NCI-H1417 (cell line): Measurements from ENCODE around the gene TRRAP.
"Not testable (repeated sequence)": the region's sequence is repeated elsewhere in the genome, so short reads cannot be mapped to it uniquely, and the experiment has no call there.

Source experiments
- DNase-seq, 3 experiments: peaks; one replicate each; lab custom pipeline; 2025; lab: John Stamatoyannopoulos, UW

Gene TRRAP

DNA sequence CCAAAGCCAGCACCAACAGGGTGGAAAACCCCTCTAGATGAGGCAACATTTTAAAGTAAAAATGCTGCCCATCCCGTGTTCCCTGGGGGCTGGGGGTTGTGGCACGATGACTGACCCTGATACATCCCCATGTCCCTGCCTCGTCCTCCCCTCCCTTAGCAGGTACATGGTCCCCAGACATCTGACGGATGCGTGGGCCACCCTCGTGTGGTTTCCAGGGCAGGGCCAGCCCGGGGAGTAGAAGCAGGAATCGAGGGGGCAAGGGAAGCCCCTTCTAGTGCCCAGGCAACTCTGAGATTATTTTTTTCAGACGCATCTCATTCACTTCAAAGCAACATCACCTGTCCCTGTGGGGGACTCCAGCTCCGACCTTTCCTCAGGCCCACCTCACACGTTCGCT lies 12.0 kb upstream of the TRRAP start:
- no peak for DNase-seq

DNA sequence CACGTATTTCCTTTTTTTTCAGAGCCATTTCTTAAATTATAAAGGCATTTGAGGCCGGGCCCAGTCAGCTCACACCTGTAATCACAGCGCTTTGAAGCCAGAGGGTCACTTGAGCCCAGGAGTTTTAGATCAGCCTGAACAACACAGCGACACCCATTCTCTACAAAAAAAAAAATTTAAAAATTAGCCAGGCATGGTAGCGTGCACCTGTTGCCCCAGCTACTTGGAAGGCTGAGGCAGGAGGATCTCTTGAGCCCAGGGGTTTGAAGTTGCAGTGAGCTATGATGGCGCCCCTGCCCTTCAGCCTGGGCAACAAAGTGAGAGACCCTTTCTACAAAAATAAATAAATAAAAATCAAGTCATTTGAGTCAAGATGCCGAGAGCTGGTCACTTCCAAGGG lies 11.6 kb upstream of the TRRAP start:
- DNase-seq = no peak

DNA sequence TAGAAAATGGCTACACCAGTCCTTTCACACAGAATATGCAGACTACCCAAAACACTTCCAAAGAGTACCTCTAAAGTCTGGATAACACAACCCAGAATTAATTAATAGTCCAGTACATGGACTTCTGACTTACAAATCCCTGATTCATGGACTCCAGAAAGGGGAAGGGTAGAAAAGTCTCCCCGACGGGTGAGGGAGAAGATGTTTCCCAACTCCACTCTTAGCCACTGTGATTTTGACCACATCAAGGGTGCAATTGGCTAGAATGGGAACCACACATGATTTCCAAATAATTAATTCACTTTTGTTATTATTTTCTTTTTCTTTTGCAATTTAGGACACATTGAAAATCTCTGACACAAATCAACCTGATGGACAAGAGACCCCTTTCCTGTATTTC lies 9.9 kb upstream of the TRRAP start:
- no peak for DNase-seq

DNA sequence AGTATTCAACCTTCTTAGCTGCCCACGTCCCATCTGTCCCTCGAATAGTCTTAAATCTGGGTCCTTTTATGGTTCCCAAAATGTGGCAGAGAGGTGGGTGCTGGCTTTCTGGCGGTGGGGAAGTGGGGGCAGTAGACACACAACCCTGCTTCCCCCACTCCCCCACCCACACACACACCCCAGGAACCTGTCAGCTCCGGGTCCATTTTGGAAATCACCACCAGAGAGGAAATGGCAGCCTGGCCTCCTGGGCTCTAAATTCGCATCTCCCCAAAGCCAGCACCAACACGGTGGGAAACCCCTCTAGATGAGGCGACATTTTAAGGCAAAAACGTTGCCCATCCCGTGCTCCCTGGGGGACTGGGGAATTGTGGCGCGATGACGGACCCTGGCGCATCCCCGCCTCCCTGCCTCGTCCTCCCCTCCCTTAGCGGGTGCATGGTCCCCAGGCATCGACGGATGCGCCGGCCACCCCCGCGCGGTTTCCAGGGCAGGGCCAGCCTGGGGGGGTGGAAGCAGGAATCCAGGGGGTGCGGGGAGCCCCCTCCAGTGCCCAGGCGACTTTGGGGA lies 9.2 kb upstream of the TRRAP start:
- peak in 1 of 3 experiments; percentile 31 for DNase-seq

DNA sequence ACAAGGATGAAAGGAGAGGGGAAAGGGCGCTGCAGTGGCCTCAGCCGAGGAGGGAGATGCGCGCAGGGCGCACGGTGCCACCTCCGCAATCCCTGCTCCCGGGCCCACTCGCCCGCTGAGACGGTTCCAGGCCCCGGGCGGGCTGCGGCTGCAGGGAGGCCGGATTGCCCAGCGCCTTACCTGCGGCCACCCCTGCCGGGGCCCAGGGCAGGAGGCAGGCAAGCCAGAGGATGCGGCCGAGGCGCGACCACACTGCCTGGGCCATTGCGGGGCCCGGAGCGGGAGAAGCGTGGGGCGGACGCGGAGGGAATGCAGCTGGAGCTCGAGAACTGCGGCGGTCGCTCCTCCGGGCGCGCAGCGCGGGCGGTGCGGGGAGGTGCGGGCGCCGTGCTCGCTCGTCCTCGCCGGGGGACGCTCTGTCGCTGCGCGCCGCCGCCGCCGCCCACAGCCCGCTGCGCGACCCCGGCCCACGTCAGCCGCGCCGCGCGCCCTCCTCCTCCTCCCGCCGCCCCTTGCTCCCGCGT lies 8.7 kb upstream of the TRRAP start, which contains the start of gene TMEM130:
Gene TMEM130 (minus strand): TSS at position 418 of the 524 bp plus-strand sequence. CDS start 153 bp downstream, at position 265.
- peak in 2 of 3 experiments; percentile 67 to 69 for DNase-seq

DNA sequence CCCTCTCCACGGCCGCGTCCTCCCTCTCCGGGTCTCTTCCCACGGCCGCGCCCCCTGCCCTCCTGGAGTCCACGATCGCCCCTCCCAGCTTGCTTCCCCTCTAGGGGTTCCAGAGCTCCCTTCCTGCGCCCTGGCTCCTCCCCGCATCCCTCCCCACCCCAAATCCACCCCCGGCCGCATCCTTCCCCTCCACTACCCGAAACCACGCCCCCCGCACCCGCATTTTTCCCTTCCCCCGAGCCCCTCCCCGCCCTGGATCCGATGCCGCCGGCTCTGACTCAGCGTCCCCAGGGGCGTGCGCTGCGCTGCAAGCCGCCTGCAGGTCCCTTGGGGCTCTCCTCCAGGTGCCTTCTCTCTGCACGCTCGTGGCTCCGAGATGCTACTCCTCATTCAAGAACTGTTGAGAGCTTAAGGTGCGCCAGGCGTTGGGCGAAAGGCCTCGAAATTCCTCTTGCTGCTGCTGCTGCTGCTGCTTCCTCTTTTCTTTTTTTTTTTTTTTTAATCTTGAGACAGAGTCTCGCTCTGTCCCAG lies 8.1 kb upstream of the TRRAP start:
- DNase-seq = peak; percentile 67 to 78 (median 72)

DNA sequence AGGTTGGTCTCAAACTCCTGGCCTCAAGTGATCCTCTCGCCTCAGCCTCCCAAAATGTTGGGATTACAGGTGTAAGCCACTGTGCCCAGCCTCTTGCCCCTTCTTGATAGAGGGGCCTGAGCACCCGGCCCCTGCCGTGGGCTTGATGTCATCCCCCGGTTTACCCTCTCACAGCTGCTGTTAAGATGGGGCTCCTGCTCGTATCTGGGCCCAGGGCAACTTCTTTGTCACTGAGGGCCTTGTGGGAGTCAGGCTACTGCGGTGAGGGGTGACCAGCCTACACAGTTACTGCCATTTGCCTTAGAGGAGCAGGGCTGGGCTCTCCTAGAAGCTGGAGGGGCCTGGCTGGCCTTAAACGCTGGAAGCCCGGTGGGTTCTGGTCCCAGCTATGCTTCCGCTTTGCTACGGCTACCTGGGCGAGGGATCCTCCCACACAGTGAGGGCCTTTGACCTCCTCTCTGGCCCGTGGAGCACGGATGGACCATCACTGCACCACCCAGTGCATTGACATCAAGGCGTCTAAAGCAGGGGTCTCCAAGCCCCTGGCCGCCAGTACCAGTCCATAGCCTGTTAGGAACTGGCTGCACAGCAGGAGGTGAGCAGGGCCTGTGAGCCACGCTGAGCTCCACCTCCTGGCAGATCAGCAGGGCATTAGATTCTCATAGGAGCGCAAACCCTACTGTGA lies 7.4 kb upstream of the TRRAP start:
- DNase-seq = no peak

DNA sequence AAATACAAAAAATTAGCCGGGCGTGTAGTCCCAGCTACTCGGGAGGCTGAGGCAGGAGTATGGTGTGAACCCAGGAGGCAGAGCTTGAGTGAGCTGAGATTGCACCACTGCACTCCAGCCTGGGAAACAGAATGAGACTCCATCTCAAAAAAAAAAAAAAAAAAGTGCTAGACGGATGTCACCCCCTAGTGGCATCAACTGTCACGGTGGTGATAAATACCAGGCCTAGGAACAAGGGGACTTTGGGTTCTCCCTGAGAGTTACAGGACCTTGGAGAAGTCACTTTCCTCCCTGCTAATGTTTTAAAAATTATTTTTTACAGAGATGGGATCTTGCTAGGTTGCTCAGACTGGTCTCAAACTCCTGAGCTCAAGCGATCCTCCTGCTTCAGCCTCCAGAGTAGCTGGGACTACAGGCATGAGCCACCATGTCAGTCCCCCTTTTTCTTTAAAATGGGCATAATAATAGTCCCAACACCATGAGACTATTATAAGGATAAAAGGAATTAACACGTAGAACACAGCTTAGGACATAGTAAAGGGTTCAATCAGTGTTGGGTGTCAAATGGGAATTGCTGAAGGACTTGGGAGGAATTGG lies 5.9 kb upstream of the TRRAP start:
- DNase-seq = peak in 1 of 3 experiments; percentile 30

DNA sequence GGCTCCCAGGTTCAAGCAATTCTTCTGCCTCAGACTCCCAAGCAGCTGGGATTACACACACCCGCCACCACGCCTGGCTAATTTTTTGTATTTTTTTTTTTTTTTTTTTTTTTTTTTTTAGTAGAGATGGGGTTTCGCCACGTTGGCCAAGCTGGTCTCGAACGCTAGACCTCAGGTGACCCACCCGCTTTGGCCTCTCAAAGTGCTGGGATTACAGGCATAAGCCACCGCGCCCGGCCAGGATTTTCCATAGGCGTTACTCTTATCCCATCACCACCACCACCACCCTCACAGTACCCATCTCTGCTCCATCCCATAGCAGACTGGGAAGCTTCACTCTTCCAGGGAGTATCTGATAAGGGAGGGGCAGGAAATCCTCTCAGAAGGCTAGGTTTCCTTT lies 4.7 kb upstream of the TRRAP start:
- DNase-seq = not testable (repeated sequence)

DNA sequence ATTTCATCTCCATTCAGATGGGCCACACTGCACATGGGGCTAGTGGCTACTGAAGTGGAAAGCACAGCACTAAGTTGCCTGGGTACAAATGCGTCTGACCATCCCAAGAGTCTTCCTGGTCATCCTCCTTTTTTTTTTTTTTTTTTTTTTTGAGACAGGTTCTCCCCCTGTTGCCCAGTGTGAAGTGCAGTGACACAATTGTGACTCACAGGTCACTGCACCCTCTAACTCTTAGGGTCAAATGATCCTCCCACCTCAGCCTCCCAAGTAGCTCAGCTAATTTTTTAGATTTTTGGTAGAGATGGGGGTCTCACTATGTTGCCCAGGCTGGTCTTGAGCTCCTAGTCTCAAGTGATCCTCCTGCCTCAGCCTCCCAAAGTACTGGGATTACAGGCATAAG lies 3.4 kb upstream of the TRRAP start:
- no peak for DNase-seq

DNA sequence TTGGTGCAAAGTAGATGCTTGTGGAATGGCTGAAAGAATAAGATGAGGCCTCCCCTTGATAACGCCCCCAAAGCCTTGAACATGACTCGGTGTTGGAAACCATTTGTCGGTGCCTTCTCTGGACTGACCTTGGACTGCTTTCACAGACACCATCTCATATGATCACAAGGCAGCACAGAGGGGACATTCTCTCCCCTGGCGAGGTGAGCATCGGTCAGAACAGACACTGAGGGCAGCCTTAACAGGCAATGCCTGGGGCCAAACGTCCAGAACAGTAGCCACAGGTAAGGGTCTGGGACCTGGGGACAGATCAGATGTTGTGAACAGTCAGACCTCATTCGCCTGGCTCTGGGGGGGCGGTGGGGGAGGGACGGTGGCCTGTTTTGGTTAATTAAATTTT lies 2.8 kb upstream of the TRRAP start:
- DNase-seq = no peak

DNA sequence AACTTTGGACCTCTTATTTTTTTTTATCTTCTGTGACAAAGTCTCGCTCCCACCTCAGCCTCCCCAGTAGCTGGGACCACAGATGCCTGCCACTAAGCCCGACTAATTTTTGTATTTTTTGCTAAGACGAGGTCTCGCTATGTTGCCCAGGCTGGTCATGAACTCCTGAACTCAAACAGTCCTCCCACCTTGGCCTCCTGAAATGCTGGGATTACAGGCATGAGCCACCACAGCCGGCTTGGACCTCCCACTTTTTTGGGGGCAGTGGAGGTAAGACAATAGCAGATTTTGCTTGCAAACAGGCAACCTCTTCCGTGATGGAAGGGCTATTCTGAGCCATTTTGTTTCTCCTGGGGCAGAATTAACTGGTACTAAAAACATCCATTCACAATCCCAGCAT lies 1.2 kb upstream of the TRRAP start:
- no peak for DNase-seq

DNA sequence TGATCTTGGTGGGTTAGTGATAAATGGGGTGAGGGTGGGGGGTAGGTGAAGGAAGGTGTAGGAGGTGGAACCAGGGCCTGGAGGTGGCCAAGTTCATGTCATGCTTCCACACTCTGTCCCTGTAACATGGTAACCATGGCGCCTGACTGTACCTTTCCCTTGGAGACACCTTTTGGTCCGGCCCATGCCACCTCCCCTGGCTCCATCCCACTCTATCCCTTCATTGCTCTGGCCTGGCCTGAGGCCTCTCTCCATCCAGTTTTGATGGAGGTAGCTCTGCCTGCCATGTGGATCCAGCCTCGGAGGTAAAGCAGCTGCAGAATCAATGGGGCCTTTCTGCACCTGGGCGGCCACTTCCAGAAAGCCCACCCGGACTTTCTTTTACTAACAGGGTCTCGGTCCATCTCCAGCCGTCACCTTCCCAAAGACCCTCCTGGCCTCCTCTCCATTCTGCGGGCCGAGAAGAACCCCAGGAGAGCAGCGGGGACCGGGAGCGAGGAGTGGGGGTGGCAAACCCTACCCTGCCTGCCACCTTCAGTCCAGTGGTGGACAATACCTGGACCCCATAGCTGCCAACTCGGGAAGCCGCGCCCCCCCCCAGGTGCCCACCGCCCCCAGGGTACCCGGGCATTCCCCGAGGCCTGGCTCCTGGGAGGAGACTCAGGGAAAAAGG lies 504 bp upstream of the TRRAP start:
- DNase-seq = peak in 1 of 3 experiments; percentile 31

DNA sequence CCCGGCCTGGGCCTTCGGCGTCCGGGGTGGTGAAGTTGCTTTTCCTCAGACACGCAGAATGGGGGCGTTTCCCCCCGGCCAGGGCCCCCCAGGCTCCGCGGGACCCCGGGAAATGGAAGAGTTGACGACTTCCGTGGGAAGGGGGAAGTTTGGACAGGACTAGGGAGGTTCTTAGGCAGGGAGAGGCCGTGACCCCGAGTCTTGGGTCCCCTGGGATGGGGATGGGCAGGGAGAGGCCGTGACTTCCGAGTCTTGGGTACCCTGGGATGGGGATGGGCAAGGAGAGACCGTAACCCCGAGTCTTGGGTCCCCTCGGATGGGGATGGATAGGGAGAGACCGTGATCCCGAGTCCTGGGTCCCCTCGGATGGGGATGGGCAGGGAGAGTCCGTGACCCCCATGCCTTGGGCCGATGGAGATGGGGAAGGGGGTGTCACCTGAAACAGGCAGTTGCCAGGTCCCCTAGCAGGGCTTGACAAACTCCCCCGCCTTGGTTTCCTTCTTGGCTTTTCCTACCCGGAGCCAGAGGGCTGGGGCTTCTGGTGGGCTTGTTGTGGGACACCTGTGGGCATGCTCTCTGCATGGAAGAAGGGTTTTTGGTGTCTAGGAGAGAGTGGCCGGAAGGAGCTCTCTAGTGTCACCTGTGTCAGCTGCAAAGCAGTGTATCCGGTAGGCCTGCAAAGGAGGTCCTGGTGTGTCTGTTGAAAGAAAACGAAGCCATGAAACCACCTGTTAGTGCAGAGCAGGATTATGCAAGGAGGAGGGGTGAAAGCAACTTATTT lies 1.1 kb downstream of the TRRAP start:
- DNase-seq = peak in 2 of 3 experiments; percentile 43 to 66

DNA sequence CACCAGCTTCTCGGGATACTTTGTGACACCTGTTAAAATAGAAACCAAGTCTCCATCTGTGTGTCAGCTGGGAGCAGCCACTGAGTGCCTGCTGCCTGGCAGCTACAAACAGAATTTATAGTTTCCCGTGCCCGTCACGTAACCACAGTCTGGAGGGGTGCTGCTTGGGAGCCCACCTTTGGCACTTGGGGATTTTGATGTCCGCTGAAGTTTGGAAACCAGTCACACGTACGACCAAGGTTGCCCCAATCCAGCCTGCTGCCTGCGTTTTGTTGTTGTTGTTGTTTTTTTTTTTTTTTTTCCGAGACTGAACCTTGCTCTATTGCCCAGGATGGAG lies 1.6 kb downstream of the TRRAP start:
- no peak for DNase-seq

DNA sequence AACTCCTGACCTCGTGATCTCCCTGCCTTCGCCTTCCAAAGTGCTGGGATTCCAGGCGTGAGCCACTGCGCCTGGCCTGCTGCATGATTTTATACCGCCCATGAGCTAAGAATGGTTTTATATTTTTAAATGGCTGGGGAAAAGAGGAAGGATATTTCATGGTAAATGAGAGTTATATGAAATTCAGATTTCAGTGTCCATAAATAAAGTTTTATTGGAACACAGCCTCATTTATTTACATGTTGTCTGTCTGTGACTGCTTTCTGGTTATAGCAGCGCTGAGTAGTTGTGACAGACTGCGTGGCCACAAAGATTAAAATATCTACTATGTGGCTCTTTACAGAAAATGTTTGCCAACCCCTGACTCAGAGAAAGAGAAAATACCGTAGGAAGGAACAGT lies 2.2 kb downstream of the TRRAP start:
- no peak for DNase-seq

DNA sequence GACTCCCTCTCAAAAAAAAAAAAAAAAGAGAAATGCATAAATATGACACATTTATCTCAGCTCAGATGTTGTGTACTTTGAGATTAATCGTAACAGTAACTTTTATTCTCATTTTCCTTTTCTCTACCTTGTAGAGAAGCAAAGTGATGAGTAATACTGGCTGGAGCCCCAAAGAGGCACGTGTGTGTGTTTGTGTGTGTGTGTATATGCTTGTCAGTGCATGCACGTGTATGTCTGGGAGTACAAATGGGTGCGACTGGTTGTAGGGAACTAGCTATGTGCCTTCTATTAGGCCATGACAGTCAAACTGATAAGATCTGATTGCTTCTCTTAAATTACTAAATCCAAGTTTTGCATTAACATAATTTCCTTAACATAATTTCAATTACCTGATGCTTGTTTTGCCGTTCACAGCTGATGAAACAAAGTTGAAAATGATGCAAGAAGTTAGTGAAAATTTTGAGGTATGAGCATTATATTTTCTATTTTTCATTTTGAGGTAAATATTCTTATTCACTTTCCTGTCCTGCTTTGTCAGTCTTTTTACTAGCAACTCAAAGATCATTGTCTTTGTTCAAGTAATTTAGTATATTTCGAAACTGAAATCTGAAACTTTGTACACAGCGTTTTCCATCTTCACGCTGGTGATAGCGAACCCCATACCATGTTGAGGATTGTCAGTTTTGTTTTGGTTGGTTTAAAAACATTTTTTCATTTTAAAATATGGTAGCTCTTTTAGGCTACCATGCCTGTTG lies 3.4 kb downstream of the TRRAP start:
- DNase-seq = no peak

DNA sequence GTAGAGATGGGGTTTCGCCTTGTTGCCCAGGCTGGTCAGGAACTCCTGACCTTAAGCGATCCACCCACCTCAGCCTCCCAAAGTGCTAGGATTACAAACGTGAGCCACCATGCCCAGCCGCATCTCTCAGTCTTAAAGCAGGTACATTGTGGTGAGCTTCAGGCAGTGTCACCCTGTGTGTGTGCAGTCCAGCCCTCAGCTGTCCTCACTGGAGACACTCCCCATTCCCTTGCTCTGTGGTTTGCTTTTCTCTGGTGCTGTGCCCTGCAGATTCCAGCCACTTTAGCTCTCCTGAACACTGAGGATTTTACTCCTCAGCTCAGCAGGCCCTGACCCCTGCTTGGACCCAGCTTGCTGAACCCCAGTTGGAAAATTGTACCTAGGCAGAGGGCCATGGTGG lies 6.1 kb downstream of the TRRAP start:
- no peak for DNase-seq

DNA sequence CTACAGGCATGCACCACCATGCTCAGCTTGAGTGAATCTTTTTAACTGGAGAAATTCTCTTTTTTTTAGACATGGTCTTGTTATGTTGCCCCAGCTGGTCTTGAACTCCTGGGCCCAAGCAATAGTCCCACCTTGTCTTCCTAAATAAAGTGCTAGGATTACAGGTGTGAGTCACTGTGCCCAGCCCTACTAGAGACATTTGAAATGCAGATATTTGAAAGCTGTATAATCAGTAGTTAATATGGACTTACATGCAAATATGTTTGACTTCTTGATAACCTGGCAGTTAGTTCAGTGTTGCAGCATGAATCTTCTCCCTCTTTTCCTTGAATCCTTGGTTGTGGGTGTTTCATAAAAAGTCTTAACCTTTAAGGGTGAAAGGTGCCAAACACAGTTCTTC lies 8.7 kb downstream of the TRRAP start:
- DNase-seq = no peak

DNA sequence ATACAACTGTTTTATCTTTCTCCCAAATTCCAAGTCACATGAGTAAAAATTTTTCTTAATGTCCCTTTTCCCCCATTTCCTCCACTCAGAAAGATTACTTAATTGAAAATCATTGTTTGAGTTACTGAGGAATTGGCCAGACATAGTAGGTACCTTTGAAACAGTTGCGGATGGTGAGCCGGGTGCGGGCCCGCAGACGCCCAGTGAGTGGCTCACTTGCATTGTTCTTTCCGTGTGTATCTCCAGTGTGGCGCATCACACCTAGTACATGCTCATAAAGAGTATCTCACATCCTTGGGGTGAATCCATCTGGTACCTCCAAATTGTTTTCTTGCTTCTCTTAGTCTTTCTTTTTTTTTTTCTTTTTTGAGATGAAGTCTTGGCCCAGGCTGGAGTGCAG lies 14.3 kb downstream of the TRRAP start:
- no peak for DNase-seq

DNA sequence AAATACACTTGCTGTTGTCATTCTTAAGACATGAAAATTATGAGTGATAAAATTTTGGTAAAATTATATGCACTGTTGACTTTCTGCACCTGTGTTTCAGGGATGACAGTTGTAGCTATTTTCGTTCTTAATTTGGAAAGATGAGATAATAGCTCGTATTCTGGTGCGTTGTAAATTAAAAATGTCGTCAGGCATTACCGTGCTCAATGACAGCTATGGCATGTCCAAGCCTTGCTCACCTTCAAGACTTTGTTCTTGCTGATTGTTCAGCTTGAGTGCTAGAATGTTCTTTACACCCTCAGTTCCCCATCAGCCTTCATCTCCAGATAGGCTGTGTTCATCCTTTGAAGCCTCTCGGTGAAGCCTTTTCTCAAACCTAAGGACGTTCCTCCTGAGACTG lies 21.5 kb downstream of the TRRAP start:
- DNase-seq = no peak
